SK-N-MC (cell line): ENCODE results near the gene BAG3.

ENCODE experiments used
- EZH2 ChIP-seq: fragments of 200-600 bp; sonication (generic); IDR thresholded peaks from one replicate; pipeline ENCODE4 v1.6.1; 2017; ENCODE audit warnings: antibody characterized with exemption
- FOXP2 ChIP-seq: optimal IDR thresholded peaks from 2 replicates; pipeline ENCODE3; 2011; ENCODE audit warnings: mild to moderate bottlenecking, moderate library complexity; ENCODE audit not compliant: insufficient read depth; ENCODE audit errors: extremely low read length, control extremely low read depth
- POLR2AphosphoS5 ChIP-seq: IDR thresholded peaks from 2 replicates; pipeline ENCODE4 v1.6.1; 2012; ENCODE audit warnings: mild to moderate bottlenecking, low read depth, low read length, borderline replicate concordance

DNA sequence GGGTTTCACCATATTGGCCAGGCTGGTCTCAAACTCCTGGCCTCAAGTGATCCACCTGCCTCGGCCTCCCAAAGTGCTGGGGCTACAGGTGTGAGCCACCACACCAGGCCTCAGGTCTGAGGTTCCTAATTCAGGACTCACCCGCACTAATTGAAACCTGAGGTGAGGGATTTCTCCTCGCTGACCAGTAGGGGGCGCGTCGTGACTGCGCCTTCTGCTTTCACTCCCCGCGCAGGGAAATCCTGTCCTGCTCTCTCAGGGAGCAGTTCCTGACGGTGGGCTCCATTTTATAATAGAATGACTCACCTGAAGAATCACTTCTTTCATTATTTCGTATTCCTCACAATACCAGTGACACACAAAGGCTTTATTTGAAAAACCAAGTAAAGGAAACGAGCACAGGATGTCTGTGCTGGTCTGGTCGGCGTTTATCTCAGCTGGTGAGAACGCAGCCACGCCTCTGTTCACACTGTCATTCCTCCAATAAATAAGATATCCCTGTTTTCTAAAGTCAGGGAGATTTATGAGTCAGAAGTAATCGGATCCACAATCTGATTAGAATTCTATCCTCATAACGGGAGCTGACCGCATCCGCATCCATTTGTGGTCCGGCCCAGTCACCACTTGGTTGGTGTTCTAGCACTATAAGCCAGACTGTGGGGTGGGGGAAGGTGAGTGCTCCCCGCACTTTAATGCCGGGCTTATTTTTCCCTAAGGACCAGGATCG, 35.4 kb downstream of the BAG3 start:
- TF ChIP-seq EZH2 (no peak), POLR2AphosphoS5 (no peak), FOXP2 (no peak)
